HEK293 (cell line): ENCODE measurements around the gene AK9.

Source experiments
- CTCF ChIA-PET: fragments of 350-600 bp; formaldehyde crosslinking; extraction: SDS; loops from one replicate; lab custom pipeline; 2021; ENCODE audit warnings: antibody characterized with exemption; lab: Yijun Ruan, JAX
- POLR2A ChIA-PET: fragments of 300-600 bp; formaldehyde crosslinking; extraction: SDS; loops from one replicate; lab custom pipeline; 2020; ENCODE audit warnings: antibody characterized with exemption, inconsistent platforms; lab: Yijun Ruan, JAX
- H3K27ac ChIP-seq: fragments of 200-500 bp; sonication (Bioruptor generic); 2 replicates; pipeline ENCODE4 v1.5.1; 2014; ENCODE audit warnings: low read depth, low read length, control low read depth, inconsistent platforms; ENCODE audit errors: extremely low read depth
- H3K36me3 ChIP-seq, 2 experiments: fragments of 200-500 bp in 1 of 2; sonication (Bioruptor generic) in 1 of 2; 1 replicate in 1 of 2; 2 replicates in 1 of 2; pipeline ENCODE4 v1.5.1; 2014 to 2017; ENCODE audit warnings: inconsistent platforms in 2 of 2, low read length in 2 of 2; ENCODE audit not compliant: control insufficient read depth in 2 of 2, insufficient read depth in 1 of 2
- H3K4me1 ChIP-seq: fragments of 200-500 bp; sonication (Bioruptor generic); 2 replicates; pipeline ENCODE4 v1.5.1; 2014; ENCODE audit warnings: mild to moderate bottlenecking, low read length, inconsistent platforms; ENCODE audit not compliant: control insufficient read depth, insufficient read depth
- H3K4me3 ChIP-seq: 2 replicates; pipeline ENCODE4 v1.5.1; 2011; ENCODE audit warnings: low read depth, mild to moderate bottlenecking, control low read depth, low read length, moderate library complexity
- H3K9me3 ChIP-seq: fragments of 200-500 bp; sonication (Bioruptor generic); 2 replicates; pipeline ENCODE4 v1.5.1; 2014; ENCODE audit warnings: low read depth, low read length, inconsistent platforms; ENCODE audit not compliant: control insufficient read depth, insufficient read depth
- HOXC10 ChIP-seq: sonication (generic); formaldehyde crosslinking; IDR thresholded peaks from 2 replicates; pipeline ENCODE4 v1.8.1; 2023; ENCODE audit warnings: mild to moderate bottlenecking, missing genetic modification reagents
- KLF17 ChIP-seq: fragments of 450-650 bp; formaldehyde crosslinking; IDR thresholded peaks from 2 replicates; pipeline ENCODE4 v1.5.1; 2016; ENCODE audit warnings: missing biosample characterization, missing genetic modification characterization
- MEIS1 ChIP-seq: sonication (generic); formaldehyde crosslinking; IDR thresholded peaks from 2 replicates; pipeline ENCODE4 v1.8.1; 2022; ENCODE audit warnings: missing genetic modification reagents, mild to moderate bottlenecking, borderline replicate concordance
- MYNN ChIP-seq: fragments of 450-650 bp; formaldehyde crosslinking; IDR thresholded peaks from 2 replicates; pipeline ENCODE4 v1.5.1; 2016; ENCODE audit warnings: missing biosample characterization, missing genetic modification characterization, borderline replicate concordance
- OSR2 ChIP-seq: fragments of 450-650 bp; formaldehyde crosslinking; IDR thresholded peaks from 2 replicates; pipeline ENCODE4 v1.5.1; 2016; ENCODE audit warnings: missing biosample characterization, missing genetic modification characterization
- TSHZ1 ChIP-seq: fragments of 450-650 bp; formaldehyde crosslinking; IDR thresholded peaks from 2 replicates; pipeline ENCODE4 v1.5.1; 2016; ENCODE audit warnings: missing biosample characterization, missing genetic modification characterization, borderline replicate concordance
- ZBTB17 ChIP-seq: fragments of 450-650 bp; formaldehyde crosslinking; IDR thresholded peaks from 2 replicates; pipeline ENCODE4 v1.5.1; 2016; ENCODE audit warnings: missing biosample characterization, missing genetic modification characterization
- ZIC2 ChIP-seq: fragments of 450-650 bp; formaldehyde crosslinking; IDR thresholded peaks from 2 replicates; pipeline ENCODE4 v1.5.1; 2016; ENCODE audit warnings: missing biosample characterization, missing genetic modification characterization
- ZNF10 ChIP-seq: fragments of 450-650 bp; formaldehyde crosslinking; IDR thresholded peaks from 2 replicates; pipeline ENCODE4 v1.5.1; 2017; ENCODE audit warnings: missing biosample characterization, missing genetic modification characterization
- ZNF121 ChIP-seq: fragments of 450-650 bp; formaldehyde crosslinking; IDR thresholded peaks from 2 replicates; pipeline ENCODE4 v1.5.1; 2016; ENCODE audit warnings: missing biosample characterization, missing genetic modification characterization
- ZNF155 ChIP-seq: fragments of 450-650 bp; formaldehyde crosslinking; IDR thresholded peaks from 2 replicates; pipeline ENCODE4 v1.5.1; 2016; ENCODE audit warnings: missing biosample characterization, missing genetic modification characterization
- ZNF184 ChIP-seq: fragments of 450-650 bp; IDR thresholded peaks from 2 replicates; pipeline ENCODE4 v1.5.1; 2018; ENCODE audit warnings: missing biosample characterization, mild to moderate bottlenecking, missing genetic modification characterization
- ZNF544 ChIP-seq: fragments of 450-650 bp; formaldehyde crosslinking; IDR thresholded peaks from 2 replicates; pipeline ENCODE4 v1.5.0; 2017; ENCODE audit warnings: missing biosample characterization, missing genetic modification characterization
- ZNF626 ChIP-seq: fragments of 450-650 bp; sonication (Bioruptor Pico); formaldehyde crosslinking; IDR thresholded peaks from 2 replicates; pipeline ENCODE4 v1.5.1; 2018; ENCODE audit warnings: missing biosample characterization, missing genetic modification characterization, inconsistent platforms
- ZNF837 ChIP-seq: fragments of 450-650 bp; formaldehyde crosslinking; IDR thresholded peaks from 2 replicates; pipeline ENCODE4 v1.5.1; 2016; ENCODE audit warnings: missing biosample characterization, missing genetic modification characterization
- TF ChIP-seq, protein P1 (sequence below): fragments of 450-650 bp; formaldehyde crosslinking; IDR thresholded peaks from 2 replicates; pipeline ENCODE4 v1.5.1; 2016; ENCODE audit warnings: missing biosample characterization, missing genetic modification characterization
- TF ChIP-seq, protein P2 (sequence below): fragments of 450-650 bp; IDR thresholded peaks from 2 replicates; pipeline ENCODE4 v1.5.1; 2018; ENCODE audit warnings: missing biosample characterization, missing genetic modification characterization
- TF ChIP-seq, protein P3 (sequence below): fragments of 450-650 bp; formaldehyde crosslinking; IDR thresholded peaks from 2 replicates; pipeline ENCODE4 v1.5.1; 2016; ENCODE audit warnings: missing biosample characterization, missing genetic modification characterization, borderline replicate concordance

AK9 gene

GRCh38 chr6:109662192-109662591, 28.8 kb downstream of the AK9 start:
- TF ChIP-seq ZNF10 (tag by site-specific recombination) = no peak
- no peak for TF ChIP-seq TSHZ1 (tag by site-specific recombination)
- TF ChIP-seq ZNF626 (tag by site-specific recombination) = no peak
- TF ChIP-seq ZNF837 (tag by site-specific recombination) = no peak
- TF ChIP-seq, protein P1, sequence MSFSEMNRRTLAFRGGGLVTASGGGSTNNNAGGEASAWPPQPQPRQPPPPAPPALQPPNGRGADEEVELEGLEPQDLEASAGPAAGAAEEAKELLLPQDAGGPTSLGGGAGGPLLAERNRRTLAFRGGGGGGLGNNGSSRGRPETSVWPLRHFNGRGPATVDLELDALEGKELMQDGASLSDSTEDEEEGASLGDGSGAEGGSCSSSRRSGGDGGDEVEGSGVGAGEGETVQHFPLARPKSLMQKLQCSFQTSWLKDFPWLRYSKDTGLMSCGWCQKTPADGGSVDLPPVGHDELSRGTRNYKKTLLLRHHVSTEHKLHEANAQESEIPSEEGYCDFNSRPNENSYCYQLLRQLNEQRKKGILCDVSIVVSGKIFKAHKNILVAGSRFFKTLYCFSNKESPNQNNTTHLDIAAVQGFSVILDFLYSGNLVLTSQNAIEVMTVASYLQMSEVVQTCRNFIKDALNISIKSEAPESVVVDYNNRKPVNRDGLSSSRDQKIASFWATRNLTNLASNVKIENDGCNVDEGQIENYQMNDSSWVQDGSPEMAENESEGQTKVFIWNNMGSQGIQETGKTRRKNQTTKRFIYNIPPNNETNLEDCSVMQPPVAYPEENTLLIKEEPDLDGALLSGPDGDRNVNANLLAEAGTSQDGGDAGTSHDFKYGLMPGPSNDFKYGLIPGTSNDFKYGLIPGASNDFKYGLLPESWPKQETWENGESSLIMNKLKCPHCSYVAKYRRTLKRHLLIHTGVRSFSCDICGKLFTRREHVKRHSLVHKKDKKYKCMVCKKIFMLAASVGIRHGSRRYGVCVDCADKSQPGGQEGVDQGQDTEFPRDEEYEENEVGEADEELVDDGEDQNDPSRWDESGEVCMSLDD (tag by site-specific recombination) = no peak
- TF ChIP-seq ZBTB17 (tag by site-specific recombination) = no peak
- TF ChIP-seq OSR2 = no peak
- TF ChIP-seq ZIC2 (tag by site-specific recombination) = no peak
- no peak for TF ChIP-seq KLF17 (tag by site-specific recombination)
- TF ChIP-seq, protein P2, sequence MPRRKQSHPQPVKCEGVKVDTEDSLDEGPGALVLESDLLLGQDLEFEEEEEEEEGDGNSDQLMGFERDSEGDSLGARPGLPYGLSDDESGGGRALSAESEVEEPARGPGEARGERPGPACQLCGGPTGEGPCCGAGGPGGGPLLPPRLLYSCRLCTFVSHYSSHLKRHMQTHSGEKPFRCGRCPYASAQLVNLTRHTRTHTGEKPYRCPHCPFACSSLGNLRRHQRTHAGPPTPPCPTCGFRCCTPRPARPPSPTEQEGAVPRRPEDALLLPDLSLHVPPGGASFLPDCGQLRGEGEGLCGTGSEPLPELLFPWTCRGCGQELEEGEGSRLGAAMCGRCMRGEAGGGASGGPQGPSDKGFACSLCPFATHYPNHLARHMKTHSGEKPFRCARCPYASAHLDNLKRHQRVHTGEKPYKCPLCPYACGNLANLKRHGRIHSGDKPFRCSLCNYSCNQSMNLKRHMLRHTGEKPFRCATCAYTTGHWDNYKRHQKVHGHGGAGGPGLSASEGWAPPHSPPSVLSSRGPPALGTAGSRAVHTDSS (tag by site-specific recombination) = no peak
- no peak for TF ChIP-seq ZNF121 (tag by site-specific recombination)
- no peak for TF ChIP-seq MEIS1
- no peak for TF ChIP-seq ZNF184 (tag by site-specific recombination)
- TF ChIP-seq, protein P3, sequence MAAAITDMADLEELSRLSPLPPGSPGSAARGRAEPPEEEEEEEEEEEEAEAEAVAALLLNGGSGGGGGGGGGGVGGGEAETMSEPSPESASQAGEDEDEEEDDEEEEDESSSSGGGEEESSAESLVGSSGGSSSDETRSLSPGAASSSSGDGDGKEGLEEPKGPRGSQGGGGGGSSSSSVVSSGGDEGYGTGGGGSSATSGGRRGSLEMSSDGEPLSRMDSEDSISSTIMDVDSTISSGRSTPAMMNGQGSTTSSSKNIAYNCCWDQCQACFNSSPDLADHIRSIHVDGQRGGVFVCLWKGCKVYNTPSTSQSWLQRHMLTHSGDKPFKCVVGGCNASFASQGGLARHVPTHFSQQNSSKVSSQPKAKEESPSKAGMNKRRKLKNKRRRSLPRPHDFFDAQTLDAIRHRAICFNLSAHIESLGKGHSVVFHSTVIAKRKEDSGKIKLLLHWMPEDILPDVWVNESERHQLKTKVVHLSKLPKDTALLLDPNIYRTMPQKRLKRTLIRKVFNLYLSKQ (tag by site-specific recombination) = no peak
- no peak for TF ChIP-seq HOXC10 (CRISPR knock-in tag)
- no peak for TF ChIP-seq ZNF544
- no peak for TF ChIP-seq ZNF155 (tag by site-specific recombination)
- no peak for TF ChIP-seq MYNN (tag by site-specific recombination)
- TF ChIP-seq, all 188 proteins: peak for 0
- ChIA-PET CTCF (interaction anchor here (0.5 kb wide), 1 partner anchor 1290 kb away, joined by 3 read pairs; no protein-coding TSS in a partner anchor), POLR2A (no interaction called here)
- H3K27ac ChIP-seq = no peak overlapping the region
- no peaks in the 10 kb centered on the region for H3K4me1 ChIP-seq
- no peaks in the 10 kb centered on the region for H3K36me3 ChIP-seq
- no peak overlapping the region for H3K4me3 ChIP-seq
- no peaks in the 10 kb centered on the region for H3K9me3 ChIP-seq
